ENCODE data around the gene OR8G5. TPM values are rescaled to one million over a fixed set of nuclear protein-coding genes. Genes with fewer than 3 reads are reported as not detected.
"Not testable (repeated sequence)": the region's sequence is repeated elsewhere in the genome, so short reads cannot be mapped to it uniquely, and the experiment has no call there.

Gene OR8G5
- not detected in 2 replicates for total RNA-seq (2014; rRNA removed; shearing (Covaris generic))

DNA sequence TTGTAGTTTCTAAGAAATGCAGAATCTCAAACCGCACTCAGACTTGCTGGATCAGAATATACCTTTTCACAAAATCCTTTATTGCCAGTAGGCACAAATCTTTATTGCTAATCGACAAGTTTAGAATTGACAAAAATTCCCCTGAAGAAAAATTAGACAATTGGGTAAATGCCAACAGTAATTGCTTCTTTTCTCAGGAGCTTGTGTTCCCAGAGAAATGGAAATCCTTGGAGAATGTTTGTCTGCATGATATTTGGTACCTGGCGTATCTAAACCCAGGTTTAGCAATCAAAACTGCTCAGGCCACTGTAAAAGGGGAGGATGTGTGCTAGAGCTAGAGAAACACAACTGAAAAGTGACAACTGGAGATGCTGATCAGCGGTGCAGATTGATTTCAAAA lies at the start of gene OR8G5:
Gene OR8G5, plus strand, starts transcription at position 301 of the 400 bp plus-strand sequence. CDS start 8,556 bp downstream, outside the sequence.
- DNase-seq (ENCODE audit: low spot score), result no peak

DNA sequence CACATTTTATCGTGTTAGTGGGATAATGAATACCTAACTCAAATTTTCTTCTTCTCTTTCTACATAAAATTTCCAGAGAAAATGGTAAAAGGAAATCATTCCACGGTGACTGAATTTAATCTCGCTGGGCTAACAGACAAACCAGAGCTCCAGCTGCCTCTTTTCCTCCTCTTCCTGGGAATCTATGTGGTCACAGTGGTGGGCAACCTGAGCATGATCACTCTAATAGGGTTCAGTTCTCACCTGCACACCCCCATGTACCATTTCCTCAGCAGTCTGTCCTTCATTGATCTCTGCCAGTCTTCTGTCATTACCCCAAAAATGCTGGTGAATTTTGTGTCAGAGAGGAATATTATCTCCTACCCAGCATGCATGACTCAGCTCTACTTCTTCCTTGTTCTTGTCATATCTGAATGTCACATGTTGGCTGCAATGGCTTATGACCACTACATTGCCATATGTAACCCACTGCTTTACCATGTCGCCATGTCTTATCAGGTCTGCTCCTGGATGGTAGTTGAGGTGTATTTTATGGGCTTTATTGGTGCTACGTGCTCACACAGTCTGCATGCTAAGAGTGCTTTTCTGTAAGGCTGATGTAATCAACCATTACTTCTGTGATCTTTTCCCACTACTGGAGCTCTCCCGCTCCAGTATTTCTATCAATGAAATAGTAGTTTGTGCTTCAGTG lies 48.9 kb upstream of the OR8G5 start:
- no peak for DNase-seq (ENCODE audit: low spot score)

DNA sequence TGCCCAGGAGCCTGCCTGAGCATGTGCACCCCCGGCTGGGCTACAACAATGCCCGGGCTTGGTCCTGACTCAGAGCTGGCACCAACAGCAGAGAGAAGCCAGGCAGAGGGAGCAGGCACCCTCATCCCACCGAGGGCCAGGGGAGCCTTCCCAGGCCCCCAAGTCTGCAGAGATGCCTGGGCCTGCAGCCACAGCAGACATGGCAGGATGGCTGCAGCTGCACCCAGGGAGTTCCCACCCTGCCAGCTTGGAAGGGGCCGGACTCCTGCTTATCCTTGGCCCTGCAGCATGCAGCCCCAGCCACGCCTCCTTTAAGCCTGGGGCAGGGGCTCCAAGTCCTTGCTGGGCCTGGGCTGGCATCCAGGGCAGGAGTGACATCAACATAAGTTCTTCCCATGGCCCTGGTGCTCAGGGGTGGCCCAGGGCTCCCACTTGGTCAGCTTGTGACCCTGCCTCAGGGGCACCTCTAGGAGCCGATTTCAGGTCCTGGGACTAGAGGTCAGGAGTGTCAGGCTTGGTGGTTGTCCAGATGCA lies 46.3 kb upstream of the OR8G5 start:
- DNase-seq (ENCODE audit: low spot score), result no peak

DNA sequence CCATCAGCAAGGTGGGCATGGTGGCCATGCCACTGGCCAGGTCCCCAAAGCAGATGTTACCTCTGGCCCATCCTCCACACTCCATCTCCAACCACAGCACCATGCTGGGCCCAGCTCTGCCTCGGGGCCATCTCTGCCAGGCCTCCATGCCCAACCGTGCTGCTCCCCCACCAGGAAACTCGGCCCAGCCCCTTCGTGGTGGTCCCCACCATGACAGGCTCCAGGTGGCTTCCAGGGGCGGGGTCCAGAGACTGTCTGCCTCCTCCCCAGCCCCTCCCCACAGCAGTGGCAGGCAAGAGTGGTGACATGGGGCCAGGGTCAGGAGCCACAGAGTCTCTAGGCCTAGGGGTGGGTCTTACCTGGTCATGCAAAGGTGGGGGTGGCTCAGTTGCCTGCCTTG lies 45.8 kb upstream of the OR8G5 start:
- no peak for DNase-seq (ENCODE audit: low spot score)

GRCh38 chr11:124211321-124211720 lies 44.9 kb upstream of the OR8G5 start:
- no peak for DNase-seq (ENCODE audit: low spot score)

- DNase-seq (ENCODE audit: low spot score), result no peak
These were observed 42.1 kb upstream of the OR8G5 start for GRCh38 chr11:124214027-124214426.

DNA sequence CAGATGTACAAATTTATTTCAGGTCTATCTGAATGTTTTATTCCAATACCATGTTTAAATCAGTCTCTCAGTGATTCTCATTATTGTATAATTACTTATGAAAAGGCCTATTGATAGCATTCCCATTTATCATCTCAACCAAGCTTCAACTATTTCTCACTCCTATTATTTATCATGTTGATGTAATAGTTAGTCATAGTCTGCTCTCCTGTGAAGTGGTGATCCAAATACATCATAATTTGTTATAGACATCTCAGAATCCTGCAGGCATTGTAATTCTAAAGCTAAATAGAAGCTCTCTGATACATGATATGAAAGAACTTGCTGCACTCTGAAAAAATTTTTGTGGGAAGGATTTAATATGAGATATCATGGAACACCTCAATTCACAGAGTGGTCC lies 37.0 kb upstream of the OR8G5 start:
- DNase-seq (ENCODE audit: low spot score), result no peak

- DNase-seq (ENCODE audit: low spot score), result no peak
These were observed 33.8 kb upstream of the OR8G5 start for GRCh38 chr11:124222407-124222806.

DNA sequence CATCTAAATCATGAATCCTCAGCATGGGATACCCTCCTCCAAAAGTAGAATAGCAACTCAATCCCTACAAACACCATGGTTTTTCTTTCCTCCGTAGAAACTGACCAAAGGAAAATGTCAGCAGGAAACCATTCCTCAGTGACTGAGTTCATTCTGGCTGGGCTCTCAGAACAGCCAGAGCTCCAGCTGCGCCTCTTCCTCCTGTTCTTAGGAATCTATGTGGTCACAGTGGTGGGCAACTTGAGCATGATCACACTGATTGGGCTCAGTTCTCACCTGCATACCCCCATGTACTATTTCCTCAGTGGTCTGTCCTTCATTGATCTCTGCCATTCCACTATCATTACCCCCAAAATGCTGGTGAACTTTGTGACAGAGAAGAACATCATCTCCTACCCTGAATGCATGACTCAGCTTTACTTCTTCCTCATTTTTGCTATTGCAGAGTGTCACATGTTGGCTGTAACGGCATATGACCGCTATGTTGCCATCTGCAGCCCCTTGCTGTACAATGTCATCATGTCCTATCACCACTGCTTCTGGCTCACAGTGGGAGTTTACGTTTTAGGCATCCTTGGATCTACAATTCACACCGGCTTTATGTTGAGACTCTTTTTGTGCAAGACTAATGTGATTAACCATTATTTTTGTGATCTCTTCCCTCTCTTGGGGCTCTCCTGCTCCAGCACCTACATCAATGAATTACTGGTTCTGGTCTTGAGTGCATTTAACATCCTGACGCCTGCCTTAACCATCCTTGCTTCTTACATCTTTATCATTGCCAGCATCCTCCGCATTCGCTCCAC lies 31.4 kb upstream of the OR8G5 start:
- not testable (repeated sequence) for DNase-seq (ENCODE audit: low spot score)

DNA sequence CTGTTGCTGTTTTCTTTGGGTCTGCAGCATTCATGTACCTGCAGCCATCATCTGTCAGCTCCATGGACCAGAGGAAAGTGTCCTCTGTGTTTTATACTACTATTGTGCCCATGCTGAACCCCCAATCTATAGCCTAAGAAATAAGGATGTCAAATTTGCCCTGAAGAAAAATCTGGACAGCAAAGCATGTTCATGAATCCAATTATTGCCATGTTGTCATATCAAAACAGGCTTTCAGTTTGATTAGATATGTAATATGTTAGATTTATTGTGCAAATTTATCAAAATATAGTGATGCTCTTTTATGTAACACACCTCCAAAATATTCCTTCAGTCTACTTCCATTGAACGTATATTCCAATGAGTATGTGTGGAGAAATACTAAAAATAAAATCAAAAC lies 30.7 kb upstream of the OR8G5 start:
- no peak for DNase-seq (ENCODE audit: low spot score)

DNA sequence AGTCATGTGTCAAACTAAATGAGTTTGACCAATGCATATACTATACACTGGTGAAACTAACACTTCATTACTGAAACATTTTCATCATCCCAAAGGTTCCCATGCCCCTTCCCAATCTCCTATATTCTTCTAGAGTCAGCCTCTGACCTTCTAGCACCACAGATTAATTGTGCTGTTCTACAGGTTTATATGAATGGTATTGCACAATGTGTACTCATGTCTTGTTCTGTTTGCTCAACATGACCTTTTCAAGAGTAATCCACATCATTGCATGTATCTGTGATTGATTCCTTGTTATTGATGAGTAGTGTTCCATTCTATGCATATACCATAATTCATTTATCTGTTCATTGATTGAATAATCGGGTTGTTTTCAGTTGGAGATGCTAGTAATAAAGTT lies 22.8 kb upstream of the OR8G5 start:
- peak; percentile 13 for DNase-seq (ENCODE audit: low spot score)

- DNase-seq (ENCODE audit: low spot score), result no peak
These were observed 17.7 kb upstream of the OR8G5 start for GRCh38 chr11:124238512-124238911.

GRCh38 chr11:124240621-124241397 lies 15.4 kb upstream of the OR8G5 start, which contains the start of gene OR8G1:
TSS of gene OR8G1 (plus strand) at chr11:124241095. CDS start at chr11:124249676, 8,581 bp downstream.
- no peak for DNase-seq (ENCODE audit: low spot score)

DNA sequence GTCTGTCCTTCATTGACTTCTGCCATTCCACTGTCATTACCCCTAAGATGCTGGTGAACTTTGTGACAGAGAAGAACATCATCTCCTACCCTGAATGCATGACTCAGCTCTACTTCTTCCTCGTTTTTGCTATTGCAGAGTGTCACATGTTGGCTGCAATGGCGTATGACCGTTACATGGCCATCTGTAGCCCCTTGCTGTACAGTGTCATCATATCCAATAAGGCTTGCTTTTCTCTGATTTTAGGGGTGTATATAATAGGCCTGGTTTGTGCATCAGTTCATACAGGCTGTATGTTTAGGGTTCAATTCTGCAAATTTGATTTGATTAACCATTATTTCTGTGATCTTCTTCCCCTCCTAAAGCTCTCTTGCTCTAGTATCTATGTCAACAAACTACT lies 6.3 kb upstream of the OR8G5 start:
- not testable (repeated sequence) for DNase-seq (ENCODE audit: low spot score)

DNA sequence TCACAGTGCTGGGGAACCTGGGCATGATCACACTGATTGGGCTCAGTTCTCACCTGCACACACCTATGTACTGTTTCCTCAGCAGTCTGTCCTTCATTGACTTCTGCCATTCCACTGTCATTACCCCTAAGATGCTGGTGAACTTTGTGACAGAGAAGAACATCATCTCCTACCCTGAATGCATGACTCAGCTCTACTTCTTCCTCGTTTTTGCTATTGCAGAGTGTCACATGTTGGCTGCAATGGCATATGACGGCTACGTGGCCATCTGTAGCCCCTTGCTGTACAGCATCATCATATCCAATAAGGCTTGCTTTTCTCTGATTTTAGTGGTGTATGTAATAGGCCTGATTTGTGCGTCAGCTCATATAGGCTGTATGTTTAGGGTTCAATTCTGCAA lies 8.9 kb downstream of the OR8G5 start:
- not testable (repeated sequence) for DNase-seq (ENCODE audit: low spot score)

DNA sequence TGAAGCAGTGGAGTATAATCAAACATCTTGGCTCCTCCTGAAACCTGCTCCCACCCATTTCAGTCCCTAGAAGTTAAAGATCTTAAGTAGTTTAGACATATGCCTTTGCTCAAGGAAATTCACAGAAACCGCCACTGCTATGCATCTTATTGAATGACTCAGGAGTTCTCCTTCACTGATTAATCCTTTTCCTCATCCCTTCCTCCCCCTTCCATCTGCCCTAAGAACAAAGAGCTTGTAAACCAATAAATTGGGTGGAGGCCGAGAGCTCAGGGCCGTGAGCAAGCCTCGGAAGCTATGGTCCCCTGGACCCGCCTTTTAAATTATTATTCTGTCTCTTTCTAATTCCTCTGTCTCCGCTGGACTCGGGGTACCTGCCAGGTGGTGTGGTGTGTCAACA lies 14.7 kb downstream of the OR8G5 start:
- not testable (repeated sequence) for DNase-seq (ENCODE audit: low spot score)

GRCh38 chr11:124274000-124274399 lies 17.8 kb downstream of the OR8G5 start:
- DNase-seq (ENCODE audit: low spot score), result no peak

- no peak for DNase-seq (ENCODE audit: low spot score)
These were observed 19.9 kb downstream of the OR8G5 start for GRCh38 chr11:124276081-124276480.

GRCh38 chr11:124277207-124277606 lies 21.0 kb downstream of the OR8G5 start:
- DNase-seq (ENCODE audit: low spot score), result no peak

DNA sequence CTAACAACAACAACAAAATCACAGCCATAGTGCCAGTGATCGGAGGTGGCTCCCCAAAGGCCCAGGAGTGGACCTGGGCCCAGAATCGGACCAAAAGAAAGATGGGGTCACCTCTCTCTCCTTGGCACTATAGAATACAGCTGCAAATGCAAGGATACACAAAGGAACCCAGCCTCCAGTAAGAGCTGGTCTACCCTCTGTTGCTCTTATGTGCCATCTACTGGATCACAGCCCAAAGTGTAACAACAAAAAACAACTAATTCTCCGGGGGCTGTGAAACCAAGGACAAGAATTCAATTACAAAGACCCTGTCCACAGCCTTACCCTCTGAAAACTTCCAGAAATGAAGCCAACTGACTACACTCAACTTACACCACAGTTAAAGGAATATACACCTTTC lies 21.6 kb downstream of the OR8G5 start:
- DNase-seq (ENCODE audit: low spot score), result no peak

- DNase-seq (ENCODE audit: low spot score), result no peak
These were observed 22.1 kb downstream of the OR8G5 start for GRCh38 chr11:124278261-124278660.
